Neural cell (in vitro differentiated cells): ENCODE measurements around the gene TRPV2. TPM values are rescaled to one million over a fixed set of nuclear protein-coding genes. Genes with fewer than 3 reads are reported as not detected.

ENCODE experiments used
- H2AFZ ChIP-seq: fragments of 200-600, 300-800 bp; sonication (generic), shearing (Covaris generic); 2 replicates; pipeline ENCODE4 v1.6.0; 2014; ENCODE audit warnings: low read depth, mild to moderate bottlenecking, antibody characterized with exemption, low read length, moderate library complexity
- H3F3A ChIP-seq: fragments of 200-600 bp; shearing (Covaris generic); 2 replicates; pipeline ENCODE4 v1.6.1; 2016; ENCODE audit warnings: mild to moderate bottlenecking, moderate library complexity, mixed read lengths, antibody characterized with exemption, low read length; ENCODE audit not compliant: insufficient read depth, poor library complexity, severe bottlenecking
- H3K27ac ChIP-seq: fragments of 200-600, 300-800 bp; sonication (generic), shearing (Covaris generic); 2 replicates; pipeline ENCODE4 v1.5.1; 2014; ENCODE audit warnings: mild to moderate bottlenecking, low read length, moderate library complexity
- H3K27me3 ChIP-seq: fragments of 300-800, 200-600 bp; sonication (generic), shearing (Covaris generic); 2 replicates; pipeline ENCODE4 v1.6.0; 2014; ENCODE audit warnings: mild to moderate bottlenecking, low read depth, low read length, moderate library complexity; ENCODE audit not compliant: insufficient read depth
- H3K36me3 ChIP-seq: fragments of 300-800, 200-600 bp; sonication (generic), shearing (Covaris generic); 2 replicates; pipeline ENCODE4 v1.5.1; 2014; ENCODE audit warnings: mild to moderate bottlenecking, antibody characterized with exemption, low read length, moderate library complexity; ENCODE audit not compliant: insufficient read depth
- H3K4me2 ChIP-seq: fragments of 300-800, 200-600 bp; sonication (generic), shearing (Covaris generic); 2 replicates; pipeline ENCODE4 v1.6.0; 2014; ENCODE audit warnings: mild to moderate bottlenecking, low read length
- H3K4me3 ChIP-seq: fragments of 300-800, 200-600 bp; sonication (generic), shearing (Covaris generic); 2 replicates; pipeline ENCODE4 v1.5.1; 2014; ENCODE audit warnings: mild to moderate bottlenecking, low read length, moderate library complexity
- H3K79me2 ChIP-seq: fragments of 200-600 bp; shearing (Covaris generic); replicated peaks from 2 replicates; pipeline ENCODE4 v1.6.0; 2014; ENCODE audit warnings: mild to moderate bottlenecking, low read length, moderate library complexity; ENCODE audit not compliant: insufficient read depth
- H3K9ac ChIP-seq: fragments of 300-800, 200-600 bp; sonication (generic), shearing (Covaris generic); 2 replicates; pipeline ENCODE4 v1.6.1; 2016; ENCODE audit warnings: mild to moderate bottlenecking, low read length, mixed read lengths
- H3K9me2 ChIP-seq: fragments of 200-600 bp; shearing (Covaris generic); 2 replicates; pipeline ENCODE4 v1.6.1; 2016; ENCODE audit warnings: mild to moderate bottlenecking, low read length, mixed read lengths; ENCODE audit not compliant: insufficient read depth
- H3K9me3 ChIP-seq: fragments of 200-600, 300-800 bp; sonication (generic), shearing (Covaris generic); 2 replicates; pipeline ENCODE4 v1.6.1; 2016; ENCODE audit warnings: mild to moderate bottlenecking, mixed run types, low read length, moderate library complexity, mixed read lengths
- H4K20me1 ChIP-seq: fragments of 200-600 bp; shearing (Covaris generic); 2 replicates; pipeline ENCODE4 v1.6.1; 2016; ENCODE audit warnings: mild to moderate bottlenecking, mixed run types; ENCODE audit not compliant: insufficient read depth
- CTCF ChIP-seq: fragments of 450-650 bp; IDR thresholded peaks from 2 replicates; pipeline ENCODE4 v1.5.1; 2014; ENCODE audit warnings: antibody characterized with exemption, mild to moderate bottlenecking, moderate library complexity; ENCODE audit not compliant: poor library complexity, severe bottlenecking
- EP300 ChIP-seq: fragments of 450-650 bp; conservative IDR thresholded peaks from 2 replicates; pipeline ENCODE4 v1.6.1; 2014; ENCODE audit warnings: antibody characterized with exemption, mild to moderate bottlenecking, moderate library complexity; ENCODE audit not compliant: poor library complexity, severe bottlenecking
- EZH2 ChIP-seq: fragments of 200-600, 300-800 bp; shearing (Covaris generic), sonication (generic); IDR thresholded peaks from 2 replicates; pipeline ENCODE4 v1.6.1; 2014; ENCODE audit warnings: antibody characterized with exemption, low read length, borderline replicate concordance, mild to moderate bottlenecking; ENCODE audit not compliant: insufficient read depth, poor library complexity, severe bottlenecking
- MXI1 ChIP-seq: fragments of 450-650 bp; conservative IDR thresholded peaks from 2 replicates; pipeline ENCODE4 v1.6.1; 2014; ENCODE audit warnings: antibody characterized with exemption, mild to moderate bottlenecking; ENCODE audit not compliant: poor library complexity, severe bottlenecking
- POLR2AphosphoS5 ChIP-seq: IDR thresholded peaks from 2 replicates; pipeline ENCODE4 v1.6.1; 2012
- RAD21 ChIP-seq: fragments of 450-650 bp; conservative IDR thresholded peaks from 2 replicates; pipeline ENCODE4 v1.6.1; 2014; ENCODE audit warnings: antibody characterized with exemption, mild to moderate bottlenecking, moderate library complexity
- REST ChIP-seq: IDR thresholded peaks from 2 replicates; pipeline ENCODE4 v1.6.1; 2012; ENCODE audit warnings: borderline replicate concordance
- SMC3 ChIP-seq: fragments of 450-650 bp; conservative IDR thresholded peaks from 2 replicates; pipeline ENCODE4 v1.6.1; 2014; ENCODE audit warnings: antibody characterized with exemption, mild to moderate bottlenecking, moderate library complexity; ENCODE audit not compliant: poor library complexity
- TAF1 ChIP-seq: IDR thresholded peaks from 2 replicates; pipeline ENCODE4 v1.6.1; 2012; ENCODE audit warnings: low read depth
- polyA plus RNA-seq: library from polyadenylated mRNA; depleted of rRNA; stranded (reverse); fragments of >200 nt; gene quantifications from 2 replicates; pipeline ENCODE4 v1.2.3, GENCODE V29; 2014

TRPV2 gene
- polyA plus RNA-seq, 1 donor from 2014 or later, result not detected

GRCh38 chr17:16446338-16446983 is 31.1 kb downstream of the TRPV2 start:
- no peak overlapping the region for H3K9ac ChIP-seq
- no peak overlapping the region for H2AFZ ChIP-seq
- H3K9me2 ChIP-seq, result no peaks in the 10 kb centered on the region
- no peaks in the 10 kb centered on the region for H3K9me3 ChIP-seq
- no peak overlapping the region for H3K27ac ChIP-seq
- no peaks in the 10 kb centered on the region for H3K27me3 ChIP-seq
- H3K4me2 ChIP-seq, result no peak overlapping the region
- peaks cover 7% of the 10 kb centered on the region for H3K79me2 ChIP-seq
- no peak overlapping the region for H3K4me3 ChIP-seq
- peaks cover 7% of the 10 kb centered on the region for H3K36me3 ChIP-seq
- no peaks in the 10 kb centered on the region for H4K20me1 ChIP-seq
- no peaks in the 10 kb centered on the region for H3F3A ChIP-seq
- TF ChIP-seq POLR2AphosphoS5 (no peak), MXI1 (no peak), TAF1 (no peak), CTCF (no peak)

- Histone ChIP-seq H3K27ac (no peak overlapping the region), H3K4me2 (no peak overlapping the region), H3K79me2 (no peaks in the 10 kb centered on the region), H3K9me3 (no peaks in the 10 kb centered on the region), H3K36me3 (peaks cover 6% of the 10 kb centered on the region), H2AFZ (no peak overlapping the region), H3K9ac (no peak overlapping the region), H3K4me3 (no peak overlapping the region), H3F3A (no peaks in the 10 kb centered on the region), H3K27me3 (no peaks in the 10 kb centered on the region), H3K9me2 (no peaks in the 10 kb centered on the region), H4K20me1 (no peaks in the 10 kb centered on the region)
- TF ChIP-seq EP300 (no peak), RAD21 (no peak), SMC3 (no peak), MXI1 (no peak), TAF1 (no peak), CTCF (no peak), EZH2 (no peak), POLR2AphosphoS5 (no peak), REST (no peak)
Observed at GRCh38 chr17:16447676-16448075, 32.3 kb downstream of the TRPV2 start.
